ENCODE measurements around the gene MARCHF5. TPM values are rescaled to one million over a fixed set of nuclear protein-coding genes. Genes with fewer than 3 reads are reported as not detected.

Gene MARCHF5
- total RNA-seq, 4 donors from 2014 or later, result 9.1 to 22.1 (median 18.6) TPM

- Histone ChIP-seq H3K4me1 (no peaks in the 10 kb centered on the region), H3K27ac (no peak overlapping the region), H3K4me3 (no peak overlapping the region), H3K27me3 (no peaks in the 10 kb centered on the region), H3K9me3 (no peaks in the 10 kb centered on the region), H3K36me3 (no peaks in the 10 kb centered on the region)
- TF ChIP-seq POLR2A (IDR thresholded peaks at IDR 0.05) (no peak), CTCF (IDR thresholded peaks at IDR 0.05) (no peak)
- DNase-seq, result no peak
Observed at GRCh38 chr10:92274071-92274470, 16.9 kb upstream of the MARCHF5 start.

- Histone ChIP-seq H3K27ac (peak overlapping the region in 1 of 4 donors; percentile 40), H3K9me3 (no peaks in the 10 kb centered on the region), H3K36me3 (no peaks in the 10 kb centered on the region), H3K4me1 (no peaks in the 10 kb centered on the region), H3K27me3 (no peaks in the 10 kb centered on the region), H3K4me3 (no peak overlapping the region)
- DNase-seq, result no peak
- TF ChIP-seq POLR2A (IDR thresholded peaks at IDR 0.05), result no peak
- no peak for TF ChIP-seq CTCF (IDR thresholded peaks at IDR 0.05)
Observed at GRCh38 chr10:92278996-92279696, 11.8 kb upstream of the MARCHF5 start.

- DNase-seq, result no peak
- Histone ChIP-seq H3K27me3 (no peaks in the 10 kb centered on the region), H3K4me3 (peak overlapping the region in 1 of 4 donors; percentile 20), H3K4me1 (no peaks in the 10 kb centered on the region), H3K9me3 (no peaks in the 10 kb centered on the region), H3K27ac (peak overlapping the region; percentile 49 to 73 (median 52)), H3K36me3 (no peaks in the 10 kb centered on the region)
- no peak for TF ChIP-seq POLR2A (IDR thresholded peaks at IDR 0.05)
- no peak for TF ChIP-seq CTCF (IDR thresholded peaks at IDR 0.05)
Observed at GRCh38 chr10:92284112-92284704, 6.8 kb upstream of the MARCHF5 start.

- Histone ChIP-seq H3K27me3 (no peaks in the 10 kb centered on the region), H3K27ac (peak overlapping the region; percentile 86 to 93 (median 88)), H3K9me3 (no peaks in the 10 kb centered on the region), H3K36me3 (peaks cover 0 to 9% (median 0%) of the 10 kb centered on the region in 3 donors), H3K4me1 (peaks cover 0 to 14% (median 0%) of the 10 kb centered on the region in 4 donors), H3K4me3 (peak overlapping the region; percentile 78 to 99 (median 89))
- no peak for DNase-seq
- no peak for TF ChIP-seq POLR2A (IDR thresholded peaks at IDR 0.05)
Observed at GRCh38 chr10:92290076-92290836, 711 bp upstream of the MARCHF5 start.

- H3K4me1 ChIP-seq, result peaks cover 0 to 14% (median 0%) of the 10 kb centered on the region in 4 donors
Observed at GRCh38 chr10:92291616-92291865, 574 bp downstream of the MARCHF5 start.

More at GRCh38 chr10:92291616-92291865, 574 bp downstream of the MARCHF5 start:
- H3K36me3 ChIP-seq, result peaks cover 0 to 9% (median 0%) of the 10 kb centered on the region in 3 donors
- TF ChIP-seq CTCF (IDR thresholded peaks at IDR 0.05) (no peak), POLR2A (IDR thresholded peaks at IDR 0.05) (no peak)
- H3K4me3 ChIP-seq, result peak overlapping the region; percentile 78 to 99 (median 89)
- DNase-seq, result no peak
- peak overlapping the region; percentile 86 to 93 (median 88) for H3K27ac ChIP-seq
- no peaks in the 10 kb centered on the region for H3K9me3 ChIP-seq
- H3K27me3 ChIP-seq, result no peaks in the 10 kb centered on the region
